Measurements from ENCODE around the gene FBXL15. TPM values are rescaled to one million over a fixed set of nuclear protein-coding genes. Genes with fewer than 3 reads are reported as not detected.
A peak's percentile ranks its signal among the peaks of the same experiment; 100 is the strongest.

Gene FBXL15
- total and polyA plus RNA-seq, 2 of the 13 experiments (the other 11 are each of a cell fraction or from before 2014, with no cell fraction given): 4.3 to 8.3 TPM

- TF ChIP-seq ZBTB40 (IDR thresholded peaks at IDR 0.05): no peak
- peak; percentile 39; the same call in 1 of the 2 replicates for TF ChIP-seq ZBTB40 (CRISPR knock-in tag; IDR thresholded peaks at IDR 0.05)
- peak; percentile 77; the same call in 1 of the 2 replicates for TF ChIP-seq SPEN (CRISPR knock-in tag; IDR thresholded peaks at IDR 0.05; ENCODE audit: low read depth)
- peak; percentile 91 for TF ChIP-seq CBX5 (CRISPR knock-in tag; IDR thresholded peaks at IDR 0.05; ENCODE audit: borderline replicate concordance)
- no peak for TF ChIP-seq MIXL1 (CRISPR knock-in tag; IDR thresholded peaks at IDR 0.05)
- no peak for TF ChIP-seq PHF5A (CRISPR knock-in tag; IDR thresholded peaks at IDR 0.05; ENCODE audit: low read depth, unreplicated experiment)
- TF ChIP-seq HIVEP1 (CRISPR knock-in tag; IDR thresholded peaks at IDR 0.05): peak; percentile 93
- peak; percentile 62 for TF ChIP-seq PHF8 (CRISPR knock-in tag; IDR thresholded peaks at IDR 0.05)
- TF ChIP-seq, protein P1, sequence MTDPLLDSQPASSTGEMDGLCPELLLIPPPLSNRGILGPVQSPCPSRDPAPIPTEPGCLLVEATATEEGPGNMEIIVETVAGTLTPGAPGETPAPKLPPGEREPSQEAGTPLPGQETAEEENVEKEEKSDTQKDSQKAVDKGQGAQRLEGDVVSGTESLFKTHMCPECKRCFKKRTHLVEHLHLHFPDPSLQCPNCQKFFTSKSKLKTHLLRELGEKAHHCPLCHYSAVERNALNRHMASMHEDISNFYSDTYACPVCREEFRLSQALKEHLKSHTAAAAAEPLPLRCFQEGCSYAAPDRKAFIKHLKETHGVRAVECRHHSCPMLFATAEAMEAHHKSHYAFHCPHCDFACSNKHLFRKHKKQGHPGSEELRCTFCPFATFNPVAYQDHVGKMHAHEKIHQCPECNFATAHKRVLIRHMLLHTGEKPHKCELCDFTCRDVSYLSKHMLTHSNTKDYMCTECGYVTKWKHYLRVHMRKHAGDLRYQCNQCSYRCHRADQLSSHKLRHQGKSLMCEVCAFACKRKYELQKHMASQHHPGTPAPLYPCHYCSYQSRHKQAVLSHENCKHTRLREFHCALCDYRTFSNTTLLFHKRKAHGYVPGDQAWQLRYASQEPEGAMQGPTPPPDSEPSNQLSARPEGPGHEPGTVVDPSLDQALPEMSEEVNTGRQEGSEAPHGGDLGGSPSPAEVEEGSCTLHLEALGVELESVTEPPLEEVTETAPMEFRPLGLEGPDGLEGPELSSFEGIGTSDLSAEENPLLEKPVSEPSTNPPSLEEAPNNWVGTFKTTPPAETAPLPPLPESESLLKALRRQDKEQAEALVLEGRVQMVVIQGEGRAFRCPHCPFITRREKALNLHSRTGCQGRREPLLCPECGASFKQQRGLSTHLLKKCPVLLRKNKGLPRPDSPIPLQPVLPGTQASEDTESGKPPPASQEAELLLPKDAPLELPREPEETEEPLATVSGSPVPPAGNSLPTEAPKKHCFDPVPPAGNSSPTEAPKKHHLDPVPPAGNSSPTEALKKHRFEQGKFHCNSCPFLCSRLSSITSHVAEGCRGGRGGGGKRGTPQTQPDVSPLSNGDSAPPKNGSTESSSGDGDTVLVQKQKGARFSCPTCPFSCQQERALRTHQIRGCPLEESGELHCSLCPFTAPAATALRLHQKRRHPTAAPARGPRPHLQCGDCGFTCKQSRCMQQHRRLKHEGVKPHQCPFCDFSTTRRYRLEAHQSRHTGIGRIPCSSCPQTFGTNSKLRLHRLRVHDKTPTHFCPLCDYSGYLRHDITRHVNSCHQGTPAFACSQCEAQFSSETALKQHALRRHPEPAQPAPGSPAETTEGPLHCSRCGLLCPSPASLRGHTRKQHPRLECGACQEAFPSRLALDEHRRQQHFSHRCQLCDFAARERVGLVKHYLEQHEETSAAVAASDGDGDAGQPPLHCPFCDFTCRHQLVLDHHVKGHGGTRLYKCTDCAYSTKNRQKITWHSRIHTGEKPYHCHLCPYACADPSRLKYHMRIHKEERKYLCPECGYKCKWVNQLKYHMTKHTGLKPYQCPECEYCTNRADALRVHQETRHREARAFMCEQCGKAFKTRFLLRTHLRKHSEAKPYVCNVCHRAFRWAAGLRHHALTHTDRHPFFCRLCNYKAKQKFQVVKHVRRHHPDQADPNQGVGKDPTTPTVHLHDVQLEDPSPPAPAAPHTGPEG (CRISPR knock-in tag; IDR thresholded peaks at IDR 0.05): peak; percentile 81
- TF ChIP-seq ZBTB7B (CRISPR knock-in tag; IDR thresholded peaks at IDR 0.05): peak; percentile 37; the same call in 1 of the 2 replicates
- peak; percentile 34; the same call in 1 of the 2 replicates for TF ChIP-seq POLR2AphosphoS5 (IDR thresholded peaks at IDR 0.05; ENCODE audit: low read depth, low read length)
- peak; percentile 82; the same call in 1 of the 2 replicates for TF ChIP-seq ZNF724P (CRISPR knock-in tag; IDR thresholded peaks at IDR 0.05; ENCODE audit: borderline replicate concordance)
- TF ChIP-seq, protein P2, sequence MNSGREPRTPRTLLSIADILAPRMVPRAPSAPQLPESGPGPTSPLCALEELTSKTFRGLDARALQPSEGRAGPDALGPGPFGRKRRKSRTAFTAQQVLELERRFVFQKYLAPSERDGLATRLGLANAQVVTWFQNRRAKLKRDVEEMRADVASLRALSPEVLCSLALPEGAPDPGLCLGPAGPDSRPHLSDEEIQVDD (CRISPR knock-in tag; IDR thresholded peaks at IDR 0.05; ENCODE audit: borderline replicate concordance): peak; percentile 89; the same call in 1 of the 2 replicates
- TF ChIP-seq MXI1 (IDR thresholded peaks at IDR 0.05; ENCODE audit: borderline replicate concordance, low read depth, low read length): peak; percentile 82; the same call in 1 of the 3 replicates
These were observed 2.0 kb downstream of the FBXL15 start (continued) for GRCh38 chr10:102422545-102423129.

All from HepG2 (cell line).